ENCODE data around the gene OLIG1. TPM values are rescaled to one million over a fixed set of nuclear protein-coding genes. Genes with fewer than 3 reads are reported as not detected.

Gene OLIG1
- total and polyA plus RNA-seq, 2 of the 8 experiments (the other 6 are each of a cell fraction or from before 2014, with no cell fraction given) = 0.65 to 1.2 TPM

- no peak for TF ChIP-seq SP4 (IDR thresholded peaks at IDR 0.05; ENCODE audit: low read length)
- no peak for TF ChIP-seq RAD21 (IDR thresholded peaks at IDR 0.05 in 1 of 2, conservative IDR thresholded peaks at IDR 0.05 in 1 of 2; ENCODE audit: low read depth in 2 of 2, low read length in 2 of 2)
- TF ChIP-seq ZNF274 (IDR thresholded peaks at IDR 0.05; ENCODE audit: borderline replicate concordance, extremely low read depth, low read length) = no peak
- no peak for TF ChIP-seq RBBP5 (IDR thresholded peaks at IDR 0.05; ENCODE audit: borderline replicate concordance, low read depth, low read length)
- no peak for TF ChIP-seq NRF1 (IDR thresholded peaks at IDR 0.05; ENCODE audit: low read depth, low read length)
- TF ChIP-seq E2F6 (IDR thresholded peaks at IDR 0.05) = no peak
These were observed 6.5 kb upstream of the OLIG1 start (continued) for GRCh38 chr21:33063375-33063883.

Data from H1 (cell line).